Trophoblast cell (in vitro differentiated cells and primary cell): Measurements from ENCODE around the gene TAPBP.

Source experiments
- DNase-seq, 2 donors: peaks; one replicate each; pipeline ENCODE4 v3.0.0-alpha.2; 2016
- H2AFZ ChIP-seq: 2 replicates; pipeline ENCODE4 v1.6.1; 2013; ENCODE audit warnings: low read length, moderate library complexity, mild to moderate bottlenecking; ENCODE audit not compliant: insufficient read depth, poor library complexity
- H2AK5ac ChIP-seq: 2 replicates; pipeline ENCODE4 v1.6.1; 2013; ENCODE audit warnings: mild to moderate bottlenecking, low read length
- H2BK120ac ChIP-seq: 2 replicates; pipeline ENCODE4 v1.6.1; 2013; ENCODE audit warnings: low read length, mild to moderate bottlenecking, moderate library complexity; ENCODE audit not compliant: insufficient read depth, poor library complexity
- H2BK12ac ChIP-seq: 2 replicates; pipeline ENCODE4 v1.6.1; 2013; ENCODE audit warnings: mild to moderate bottlenecking, low read length, moderate library complexity
- H2BK5ac ChIP-seq: 2 replicates; pipeline ENCODE4 v1.6.1; 2013; ENCODE audit warnings: low read length, low read depth, moderate library complexity, mild to moderate bottlenecking; ENCODE audit not compliant: poor library complexity
- H3K14ac ChIP-seq: 2 replicates; pipeline ENCODE4 v1.6.1; 2013; ENCODE audit warnings: mild to moderate bottlenecking, low read length
- H3K18ac ChIP-seq: 2 replicates; pipeline ENCODE4 v1.6.1; 2013; ENCODE audit warnings: mild to moderate bottlenecking, low read length
- H3K23ac ChIP-seq: 2 replicates; pipeline ENCODE4 v1.6.1; 2013; ENCODE audit warnings: low read length
- H3K27ac ChIP-seq: 2 replicates; pipeline ENCODE4 v1.5.1; 2013; ENCODE audit warnings: low read depth, mild to moderate bottlenecking, inconsistent platforms, low read length, moderate library complexity
- H3K27me3 ChIP-seq: 2 replicates; pipeline ENCODE4 v1.6.1; 2013; ENCODE audit warnings: inconsistent platforms, mild to moderate bottlenecking, low read length, moderate library complexity; ENCODE audit not compliant: insufficient read depth
- H3K36me3 ChIP-seq, 2 experiments: 1 replicate in 1 of 2; 2 replicates in 1 of 2; pipeline ENCODE4 v1.6.1; 2013; ENCODE audit warnings: low read length in 2 of 2, mild to moderate bottlenecking in 2 of 2, moderate library complexity in 1 of 2; ENCODE audit not compliant: insufficient read depth in 2 of 2, control insufficient read depth in 1 of 2
- H3K4ac ChIP-seq: 2 replicates; pipeline ENCODE4 v1.6.1; 2013; ENCODE audit warnings: low read depth, mild to moderate bottlenecking, low read length, moderate library complexity
- H3K4me1 ChIP-seq, 2 experiments: 1 replicate in 1 of 2; 2 replicates in 1 of 2; pipeline ENCODE4 v1.6.1; 2013; ENCODE audit warnings: low read length in 2 of 2, mild to moderate bottlenecking in 2 of 2, moderate library complexity in 1 of 2; ENCODE audit not compliant: insufficient read depth in 2 of 2, control insufficient read depth in 1 of 2
- H3K4me2 ChIP-seq: 2 replicates; pipeline ENCODE4 v1.6.1; 2013; ENCODE audit warnings: inconsistent platforms, mild to moderate bottlenecking, low read length, moderate library complexity
- H3K4me3 ChIP-seq: 2 replicates; pipeline ENCODE4 v1.5.1; 2013; ENCODE audit warnings: mild to moderate bottlenecking, low read depth, low read length, inconsistent platforms
- H3K79me1 ChIP-seq: one replicate; pipeline ENCODE4 v1.6.1; 2013; ENCODE audit warnings: low read length
- H3K79me2 ChIP-seq: 2 replicates; pipeline ENCODE4 v1.6.1; 2013; ENCODE audit warnings: low read length, mild to moderate bottlenecking; ENCODE audit not compliant: control insufficient read depth, insufficient read depth, poor library complexity
- H3K9ac ChIP-seq: 2 replicates; pipeline ENCODE4 v1.6.1; 2013; ENCODE audit warnings: mild to moderate bottlenecking, low read length
- H3K9me3 ChIP-seq: 2 replicates; pipeline ENCODE4 v1.6.1; 2013; ENCODE audit warnings: low read depth, mild to moderate bottlenecking, control low read depth, inconsistent platforms, low read length; ENCODE audit not compliant: insufficient read depth
- H4K12ac ChIP-seq: 2 replicates; pipeline ENCODE4 v1.6.1; 2013; ENCODE audit warnings: low read depth, mild to moderate bottlenecking, low read length, moderate library complexity
- H4K8ac ChIP-seq: 2 replicates; pipeline ENCODE4 v1.6.1; 2013; ENCODE audit warnings: low read depth, mild to moderate bottlenecking, low read length, moderate library complexity
- H4K91ac ChIP-seq: one replicate; pipeline ENCODE4 v1.6.1; 2013; ENCODE audit warnings: low read depth, mild to moderate bottlenecking, low read length, moderate library complexity
- WGBS: extraction: QIAGEN DNeasy Blood & Tissue Kit; methylation state at CpG from one replicate; pipeline ENCODE4 v1.1.7; 2013; ENCODE audit warnings: missing lambda C conversion rate; ENCODE audit not compliant: insufficient read length, insufficient coverage; ENCODE audit errors: extremely low coverage; 5-methylcytosine and 5-hydroxymethylcytosine counted together

The TAPBP gene

DNA sequence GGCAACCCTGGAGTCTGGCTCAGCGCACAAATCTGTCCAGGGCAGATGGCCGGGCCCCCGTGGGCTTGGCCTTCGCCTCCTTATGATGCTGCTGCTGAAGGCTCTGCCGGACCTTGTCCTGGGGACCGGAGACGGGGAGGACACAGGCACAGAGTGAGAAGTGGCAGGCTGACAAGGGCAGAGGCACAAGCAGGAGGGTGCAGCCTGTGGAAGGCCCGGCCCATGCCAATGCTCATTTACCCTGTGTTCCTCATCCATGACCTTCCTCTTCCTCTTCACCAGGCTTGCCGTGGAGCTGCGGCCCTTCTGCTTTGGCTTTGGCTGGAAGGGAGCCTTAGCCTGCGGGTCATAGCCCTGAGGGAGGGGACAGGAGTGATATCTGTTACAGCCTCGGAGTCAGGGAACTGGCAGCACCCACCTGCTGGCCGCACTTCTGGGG, 34.6 kb downstream of the TAPBP start:
- no peak overlapping the region for H3K4me2 ChIP-seq
- H3K23ac ChIP-seq = no peak overlapping the region
- peaks cover 3 to 10% of the 10 kb centered on the region in 2 experiments for H3K4me1 ChIP-seq
- peaks cover 8% of the 10 kb centered on the region for H3K79me2 ChIP-seq
- peaks cover 9% of the 10 kb centered on the region for H3K79me1 ChIP-seq
- no peak overlapping the region for H3K27ac ChIP-seq
- H3K27me3 ChIP-seq = no peaks in the 10 kb centered on the region
- H2AFZ ChIP-seq = no peak overlapping the region
- no peak overlapping the region for H4K8ac ChIP-seq
- H3K14ac ChIP-seq = no peak overlapping the region
- no peak overlapping the region for H2BK120ac ChIP-seq
- no peaks in the 10 kb centered on the region for H3K9me3 ChIP-seq
- H3K9ac ChIP-seq = no peak overlapping the region
- no peak overlapping the region for H2BK12ac ChIP-seq
- no peak overlapping the region for H2AK5ac ChIP-seq
- no peak overlapping the region for H2BK5ac ChIP-seq
- no peak overlapping the region for H4K12ac ChIP-seq
- H3K4me3 ChIP-seq = no peak overlapping the region
- no peak for DNase-seq
- WGBS = no CpG with 5 or more reads among the region's 13 CpGs
- H3K18ac ChIP-seq = no peak overlapping the region
- H4K91ac ChIP-seq = no peak overlapping the region
- peaks cover 47 to 58% of the 10 kb centered on the region in 2 experiments for H3K36me3 ChIP-seq
- H3K4ac ChIP-seq = no peak overlapping the region

- Histone ChIP-seq H3K36me3 (peaks cover 51 to 59% of the 10 kb centered on the region in 2 experiments), H3K4me1 (peaks cover 3 to 12% of the 10 kb centered on the region in 2 experiments), H3K23ac (no peak overlapping the region), H2BK120ac (no peak overlapping the region), H4K91ac (no peak overlapping the region), H3K14ac (no peak overlapping the region), H4K8ac (no peak overlapping the region), H2AK5ac (no peak overlapping the region), H3K9me3 (no peaks in the 10 kb centered on the region), H3K27me3 (no peaks in the 10 kb centered on the region), H3K9ac (no peak overlapping the region), H2AFZ (no peak overlapping the region), H3K79me2 (peaks cover 10% of the 10 kb centered on the region), H3K4me3 (no peak overlapping the region), H4K12ac (no peak overlapping the region), H3K79me1 (peaks cover 9% of the 10 kb centered on the region), H3K18ac (no peak overlapping the region), H2BK5ac (no peak overlapping the region), H3K4me2 (no peak overlapping the region), H2BK12ac (no peak overlapping the region), H3K27ac (no peak overlapping the region), H3K4ac (no peak overlapping the region)
- no peak for DNase-seq
- no CpG with 5 or more reads among the region's 3 CpGs for WGBS
These were observed 35.1 kb downstream of the TAPBP start for GRCh38 chr6:33278810-33279209.

GRCh38 chr6:33278392-33278741, 35.5 kb downstream of the TAPBP start:
- H3K18ac ChIP-seq = no peak overlapping the region
- whole genome bisulfite sequencing = no CpG with 5 or more reads among the region's 9 CpGs
- H3K14ac ChIP-seq = no peak overlapping the region
- no peak overlapping the region for H2BK5ac ChIP-seq
- no peaks in the 10 kb centered on the region for H3K9me3 ChIP-seq
- H3K4me1 ChIP-seq = peaks cover 3 to 12% of the 10 kb centered on the region in 2 experiments
- H2BK120ac ChIP-seq = no peak overlapping the region
- no peak overlapping the region for H3K4me3 ChIP-seq
- no peak overlapping the region for H2AFZ ChIP-seq
- no peak overlapping the region for H4K91ac ChIP-seq
- H3K4me2 ChIP-seq = no peak overlapping the region
- H4K8ac ChIP-seq = no peak overlapping the region
- DNase-seq = no peak
- H2BK12ac ChIP-seq = no peak overlapping the region
- H3K36me3 ChIP-seq = peaks cover 47 to 58% of the 10 kb centered on the region in 2 experiments
- H2AK5ac ChIP-seq = peak overlapping the region; percentile 27
- peak overlapping the region; percentile 9 for H3K4ac ChIP-seq
- no peak overlapping the region for H3K27ac ChIP-seq
- peak overlapping the region; percentile 1 for H4K12ac ChIP-seq
- H3K9ac ChIP-seq = no peak overlapping the region
- H3K79me2 ChIP-seq = peaks cover 10% of the 10 kb centered on the region
- H3K79me1 ChIP-seq = peaks cover 9% of the 10 kb centered on the region
- H3K23ac ChIP-seq = no peak overlapping the region
- H3K27me3 ChIP-seq = no peaks in the 10 kb centered on the region

DNA sequence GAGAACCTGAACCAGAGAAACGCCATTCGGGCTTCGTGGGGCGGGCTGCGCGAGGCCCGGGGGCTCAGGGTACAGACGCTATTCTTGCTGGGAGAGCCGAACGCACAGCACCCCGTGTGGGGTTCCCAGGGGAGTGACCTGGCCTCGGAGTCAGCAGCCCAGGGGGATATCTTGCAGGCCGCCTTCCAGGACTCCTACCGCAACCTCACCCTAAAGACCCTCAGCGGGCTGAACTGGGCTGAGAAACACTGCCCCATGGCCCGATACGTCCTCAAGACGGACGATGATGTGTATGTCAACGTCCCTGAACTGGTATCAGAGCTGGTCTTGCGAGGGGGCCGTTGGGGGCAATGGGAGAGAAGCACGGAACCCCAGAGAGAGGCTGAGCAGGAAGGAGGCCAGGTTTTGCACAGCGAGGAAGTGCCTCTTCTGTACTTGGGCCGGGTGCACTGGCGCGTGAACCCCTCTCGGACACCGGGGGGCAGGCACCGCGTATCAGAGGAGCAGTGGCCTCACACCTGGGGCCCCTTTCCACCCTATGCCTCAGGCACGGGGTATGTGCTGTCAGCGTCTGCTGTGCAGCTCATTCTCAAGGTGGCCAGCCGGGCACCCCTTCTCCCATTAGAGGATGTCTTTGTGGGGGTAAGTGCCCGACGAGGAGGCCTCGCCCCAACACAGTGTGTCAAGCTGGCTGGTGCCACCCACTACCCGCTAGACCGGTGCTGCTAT, 36.1 kb downstream of the TAPBP start:
- H2AFZ ChIP-seq = peak overlapping the region; percentile 1
- peak overlapping the region; percentile 37 for H2BK120ac ChIP-seq
- peak overlapping the region; percentile 97 for H3K27ac ChIP-seq
- H4K8ac ChIP-seq = peak overlapping the region; percentile 96
- H3K36me3 ChIP-seq = peaks cover 48 to 57% of the 10 kb centered on the region in 2 experiments
- peak overlapping the region; percentile 38 for H3K4ac ChIP-seq
- DNase-seq = no peak
- H3K79me1 ChIP-seq = peaks cover 9% of the 10 kb centered on the region
- H3K4me1 ChIP-seq = peaks cover 3 to 12% of the 10 kb centered on the region in 2 experiments
- H3K27me3 ChIP-seq = no peaks in the 10 kb centered on the region
- no CpG with 5 or more reads among the region's 39 CpGs for WGBS
- peak overlapping the region; percentile 16 for H4K91ac ChIP-seq
- H3K4me2 ChIP-seq = peak overlapping the region; percentile 62
- H3K79me2 ChIP-seq = peaks cover 10% of the 10 kb centered on the region
- peak overlapping the region; percentile 27 for H2AK5ac ChIP-seq
- H2BK12ac ChIP-seq = no peak overlapping the region
- peak overlapping the region; percentile 78 for H4K12ac ChIP-seq
- peak overlapping the region; percentile 85 for H3K14ac ChIP-seq
- peak overlapping the region; percentile 6 for H3K9ac ChIP-seq
- H3K18ac ChIP-seq = peak overlapping the region; percentile 3
- peak overlapping the region; percentile 84 for H3K4me3 ChIP-seq
- no peaks in the 10 kb centered on the region for H3K9me3 ChIP-seq
- no peak overlapping the region for H2BK5ac ChIP-seq
- H3K23ac ChIP-seq = no peak overlapping the region
